HEK293T (cell line): Measurements from ENCODE around the gene ZBTB21.

Source experiments
- FOXK2 ChIP-seq: fragments of 450-650 bp; IDR thresholded peaks from 2 replicates; pipeline ENCODE4 v1.6.1; 2016; ENCODE audit warnings: mild to moderate bottlenecking
- HDGF ChIP-seq: fragments of 450-650 bp; IDR thresholded peaks from 2 replicates; pipeline ENCODE4 v1.6.1; 2017; ENCODE audit warnings: antibody characterized with exemption, borderline replicate concordance
- NFRKB ChIP-seq: fragments of 450-650 bp; IDR thresholded peaks from 2 replicates; pipeline ENCODE4 v1.6.1; 2016; ENCODE audit warnings: mild to moderate bottlenecking, moderate library complexity
- SP1 ChIP-seq: fragments of 450-650 bp; IDR thresholded peaks from 2 replicates; pipeline ENCODE4 v1.6.1; 2017
- SUZ12 ChIP-seq: fragments of 450-650 bp; IDR thresholded peaks from 2 replicates; pipeline ENCODE4 v1.6.1; 2016; ENCODE audit warnings: mild to moderate bottlenecking

DNA sequence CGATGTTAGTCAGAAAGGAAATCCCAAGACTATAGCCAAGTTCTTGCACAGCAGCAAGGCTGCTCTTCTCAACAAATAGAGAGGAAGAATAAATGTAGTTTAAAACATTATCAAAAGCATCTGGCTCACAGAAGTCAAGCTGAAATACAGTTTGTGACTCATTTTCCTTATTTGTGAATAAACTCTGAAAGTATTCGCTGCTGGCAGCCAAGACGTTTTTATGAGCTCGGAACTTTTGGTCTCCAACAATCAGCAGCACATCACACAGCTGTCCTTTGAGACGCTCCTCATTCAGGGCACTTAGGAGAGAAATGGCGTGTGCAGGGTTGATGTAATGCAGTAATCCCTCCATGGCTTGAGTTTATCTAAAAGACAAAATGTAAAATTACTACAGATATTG, 16.4 kb downstream of the ZBTB21 start:
- TF ChIP-seq FOXK2: no peak
- TF ChIP-seq SUZ12: no peak
- no peak for TF ChIP-seq SP1
- no peak for TF ChIP-seq NFRKB
- TF ChIP-seq HDGF: no peak
